Measurements from ENCODE around the gene B3GNT9.

B3GNT9 gene

DNA sequence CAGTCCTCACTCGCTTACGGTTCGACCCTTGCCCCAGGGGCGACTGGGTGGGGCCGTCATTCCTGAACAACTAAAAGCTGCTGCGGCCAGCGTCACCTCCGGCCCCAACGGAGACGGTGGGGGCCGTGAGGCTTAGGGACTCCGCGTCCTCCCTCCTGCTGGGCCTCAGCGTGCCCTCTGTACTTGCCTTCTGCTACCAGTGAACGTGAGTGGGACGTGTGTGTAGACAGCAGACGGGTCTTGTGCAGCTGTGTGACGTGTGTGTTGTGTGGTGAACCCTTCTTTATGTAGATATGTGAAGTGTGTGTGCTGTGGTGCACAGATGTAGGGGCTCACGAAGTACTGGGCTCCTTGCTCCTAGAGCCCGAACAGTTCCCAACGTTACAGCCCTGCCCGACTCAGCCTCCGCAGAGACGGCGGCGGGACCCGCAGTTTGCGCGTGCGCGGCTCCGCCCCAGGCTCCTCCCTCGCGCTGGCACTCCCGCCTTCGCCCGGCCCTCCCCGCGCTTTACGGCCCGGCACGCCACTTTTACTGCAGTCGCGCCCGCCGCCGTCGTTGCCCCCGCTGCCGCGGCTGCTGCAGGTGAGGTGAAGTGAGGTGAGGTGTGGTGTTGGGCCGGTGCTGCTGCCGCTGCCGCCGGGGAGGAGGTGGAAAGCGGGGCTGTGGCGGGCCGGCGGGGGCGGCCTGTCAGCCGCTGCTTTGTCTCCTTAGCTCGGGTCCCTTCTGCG is 41.2 kb downstream of the B3GNT9 start, which contains the start of gene PHAF1:
TSS of gene PHAF1 (plus strand) at position 535 of the 729 bp plus-strand sequence. CDS start 235 bp downstream, outside the sequence.
- peak; percentile 88 to 97 (median 92) for DNase-seq

DNA sequence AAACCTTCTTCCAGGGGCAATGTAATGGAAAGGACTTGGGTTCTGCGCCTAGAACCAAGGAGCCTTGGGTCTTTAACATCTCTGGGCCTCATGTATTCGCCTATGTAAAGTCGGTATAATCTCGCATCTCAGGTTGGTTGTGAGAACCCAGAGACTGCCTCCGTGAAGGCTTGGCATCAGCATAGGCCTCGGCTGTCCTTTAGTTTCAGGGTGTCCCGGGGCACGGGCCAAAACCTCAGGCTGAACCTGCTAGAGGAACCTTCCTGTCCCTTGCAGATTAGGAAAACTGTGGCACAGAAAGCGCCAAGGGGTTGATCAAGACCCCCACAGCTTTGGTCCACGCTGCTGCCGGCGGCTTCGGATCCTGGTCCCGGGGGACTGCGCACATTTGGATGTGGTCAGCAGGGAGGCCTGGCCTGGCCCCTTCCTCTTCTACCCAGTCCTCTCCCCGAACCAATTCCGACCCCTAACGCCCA is 41.8 kb downstream of the B3GNT9 start:
- no peak for DNase-seq

GRCh38 chr16:67108489-67108888 is 42.3 kb downstream of the B3GNT9 start:
- no peak for DNase-seq

DNA sequence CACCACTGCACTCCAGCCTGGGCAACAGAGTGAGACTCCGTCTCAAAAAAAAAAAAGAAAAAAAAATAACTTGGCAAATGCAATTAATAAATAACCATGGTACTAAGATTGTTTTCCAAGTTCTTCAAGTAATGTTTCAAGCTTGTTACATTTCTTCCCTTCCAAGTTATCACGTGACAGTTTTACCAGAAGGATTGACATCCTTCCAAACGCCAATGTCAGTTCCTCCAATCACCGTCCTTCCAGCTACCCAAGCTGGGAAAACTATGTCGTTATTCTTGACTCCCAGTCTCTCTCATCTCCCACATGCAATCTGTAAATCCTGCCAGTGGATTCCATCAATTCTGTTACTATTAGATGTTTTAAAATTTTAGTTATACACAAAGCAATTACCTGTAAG is 44.9 kb downstream of the B3GNT9 start:
- no peak for DNase-seq

GRCh38 chr16:67105246-67105645 is 45.6 kb downstream of the B3GNT9 start:
- no peak for DNase-seq

- no peak for DNase-seq
These were observed 46.0 kb downstream of the B3GNT9 start for GRCh38 chr16:67104845-67105244.

GRCh38 chr16:67104061-67104460 is 46.7 kb downstream of the B3GNT9 start:
- no peak for DNase-seq

DNA sequence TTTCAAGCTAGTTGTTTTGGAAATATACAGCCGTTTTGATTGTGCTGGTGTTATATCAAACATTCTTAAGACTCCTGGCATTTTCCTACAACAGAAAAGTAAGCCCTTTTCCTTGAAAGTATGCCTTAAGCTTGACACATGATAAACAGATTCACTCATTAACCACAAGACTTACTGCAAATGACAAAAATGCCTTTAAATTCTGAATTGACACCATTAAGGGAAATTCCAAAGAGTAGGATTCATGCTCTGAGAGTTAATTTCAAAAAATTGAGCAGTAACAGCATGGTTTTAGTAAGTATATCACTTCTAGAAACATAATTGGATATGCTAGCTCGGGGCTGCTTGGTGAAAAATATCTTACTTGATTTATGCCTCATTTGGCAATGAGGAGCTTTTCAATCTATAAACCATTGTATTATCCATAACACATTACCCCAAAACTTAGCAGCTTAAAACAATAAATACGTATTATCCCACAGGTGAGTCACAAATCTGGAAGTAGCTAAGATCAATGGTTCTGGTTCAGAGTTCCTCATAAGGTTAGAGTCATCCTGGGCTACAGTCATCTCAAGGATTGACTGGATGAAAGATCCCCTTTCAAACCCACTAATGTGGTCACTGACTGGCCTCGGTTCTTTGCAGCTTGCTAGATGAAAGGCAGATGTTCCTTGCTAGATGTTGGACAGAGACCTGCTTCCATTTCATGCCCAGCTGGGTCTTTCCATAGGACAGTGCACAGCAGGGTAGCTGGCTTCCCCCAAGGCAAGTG is 49.3 kb downstream of the B3GNT9 start:
- DNase-seq = no peak

DNA sequence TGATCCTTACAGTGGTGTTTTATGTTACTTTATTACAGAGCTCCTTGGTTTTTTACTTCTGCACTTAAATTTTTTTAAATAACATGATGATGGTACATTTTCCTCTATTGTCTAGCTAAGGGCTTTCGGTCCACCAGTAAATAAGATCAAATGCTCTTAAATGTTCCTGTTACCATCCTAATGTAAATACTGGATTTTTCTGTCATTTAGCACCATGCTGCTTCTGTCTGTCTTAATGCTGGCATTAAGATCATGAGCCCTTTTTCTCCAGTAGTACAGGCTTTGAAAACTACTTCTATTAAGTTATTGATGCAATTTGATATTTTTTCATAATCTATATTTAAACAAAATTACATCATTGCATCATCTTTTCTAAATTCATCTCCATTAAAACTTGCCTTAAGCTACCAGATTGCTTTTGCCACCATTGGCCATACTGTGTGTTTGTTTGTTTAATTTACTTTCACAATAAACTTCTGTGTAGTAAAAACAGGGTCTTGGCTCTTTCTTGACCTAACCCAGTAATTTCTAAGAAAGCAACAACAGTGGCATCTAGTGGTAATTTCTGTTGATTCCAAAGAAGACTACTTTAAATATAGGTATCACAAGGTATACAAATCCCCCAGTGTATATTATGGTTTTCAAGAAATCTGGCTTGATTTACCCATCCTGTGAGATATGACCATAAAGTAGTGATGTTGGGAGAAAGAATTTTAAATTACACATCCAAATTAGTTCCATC is 50.1 kb downstream of the B3GNT9 start:
- no peak for DNase-seq

GRCh38 chr16:67098599-67098998 is 52.2 kb downstream of the B3GNT9 start:
- DNase-seq = no peak

Measured in activated naive CD4-positive, alpha-beta T cell (primary cell).